Endodermal cell (in vitro differentiated cells): Measurements from ENCODE around the gene TAF4B. TPM values are rescaled to one million over a fixed set of nuclear protein-coding genes. Genes with fewer than 3 reads are reported as not detected.

Experiments
- DNase-seq: peaks from one replicate; pipeline ENCODE4 v3.0.0-alpha.2; 2017
- H3K27ac ChIP-seq: 2 replicates; pipeline ENCODE4 v1.5.1; 2013; ENCODE audit warnings: mild to moderate bottlenecking, low read depth, low read length, moderate library complexity
- H3K27me3 ChIP-seq: 2 replicates; pipeline ENCODE4 v1.6.1; 2013; ENCODE audit warnings: mild to moderate bottlenecking, low read length, moderate library complexity; ENCODE audit not compliant: insufficient read depth, control insufficient read depth, poor library complexity, severe bottlenecking
- H3K36me3 ChIP-seq: 2 replicates; pipeline ENCODE4 v1.7.0; 2013; ENCODE audit warnings: mild to moderate bottlenecking, low read length, moderate library complexity; ENCODE audit not compliant: control insufficient read depth, insufficient read depth
- H3K4me1 ChIP-seq: one replicate; pipeline ENCODE4 v1.7.0; 2013; ENCODE audit warnings: low read length; ENCODE audit not compliant: control insufficient read depth, insufficient read depth
- H3K4me3 ChIP-seq: 2 replicates; pipeline ENCODE4 v1.5.1; 2013; ENCODE audit warnings: mild to moderate bottlenecking, low read length, moderate library complexity
- H3K9ac ChIP-seq: 2 replicates; pipeline ENCODE4 v1.6.1; 2013; ENCODE audit warnings: mild to moderate bottlenecking, low read length, moderate library complexity; ENCODE audit not compliant: poor library complexity, severe bottlenecking; ENCODE audit errors: extremely low read depth
- H3K9me3 ChIP-seq: 2 replicates; pipeline ENCODE4 v1.6.1; 2013; ENCODE audit warnings: mild to moderate bottlenecking, low read length, moderate library complexity; ENCODE audit not compliant: control insufficient read depth
- H3K27ac Mint-ChIP-seq: 2 replicates; pipeline ENCODE4 v1.8.0; 2020; ENCODE audit warnings: mixed read lengths
- H3K27me3 Mint-ChIP-seq: 2 replicates; pipeline ENCODE4 v1.8.0; 2021; ENCODE audit warnings: mild to moderate bottlenecking, mixed read lengths; ENCODE audit not compliant: insufficient read depth
- H3K36me3 Mint-ChIP-seq: 2 replicates; pipeline ENCODE4 v1.8.0; 2020; ENCODE audit warnings: low read depth, mixed read lengths
- H3K4me1 Mint-ChIP-seq: 2 replicates; pipeline ENCODE4 v1.8.0; 2020; ENCODE audit warnings: mixed read lengths
- H3K4me3 Mint-ChIP-seq: 2 replicates; pipeline ENCODE4 v1.8.0; 2020; ENCODE audit warnings: mild to moderate bottlenecking, moderate library complexity, mixed read lengths
- H3K9me3 Mint-ChIP-seq: 2 replicates; pipeline ENCODE4 v1.8.0; 2020; ENCODE audit warnings: mild to moderate bottlenecking, mixed read lengths
- CTCF ChIP-seq: fragments of 200-600 bp; sonication (generic); conservative IDR thresholded peaks from 2 replicates; pipeline ENCODE4 v1.5.0; 2021; ENCODE audit warnings: antibody characterized with exemption, mild to moderate bottlenecking
- WGBS, 2 experiments: methylation state at CpG; one replicate each; pipeline versions ENCODE4 v1.1.5 to v1.1.7; 2013; ENCODE audit warnings: missing lambda C conversion rate in 2 of 2, mixed read lengths in 1 of 2; ENCODE audit not compliant: insufficient coverage in 1 of 2, insufficient read length in 1 of 2; 5-methylcytosine and 5-hydroxymethylcytosine counted together
- total RNA-seq, 2 donors: library from RNA; stranded (reverse); fragmentation: NEBNext Ultra II Directional in 1 of 2; extraction: Animal tissue kit (Norgen Biotek cat#: 25700) in 1 of 2; gene quantifications; 2 replicates in 1 of 2; 3 replicates in 1 of 2; pipeline ENCODE4 v1.2.1, GENCODE V29; 2021

Gene TAF4B
- total RNA-seq, 2 donors from 2014 or later: 6.9 to 7.7 TPM

DNA sequence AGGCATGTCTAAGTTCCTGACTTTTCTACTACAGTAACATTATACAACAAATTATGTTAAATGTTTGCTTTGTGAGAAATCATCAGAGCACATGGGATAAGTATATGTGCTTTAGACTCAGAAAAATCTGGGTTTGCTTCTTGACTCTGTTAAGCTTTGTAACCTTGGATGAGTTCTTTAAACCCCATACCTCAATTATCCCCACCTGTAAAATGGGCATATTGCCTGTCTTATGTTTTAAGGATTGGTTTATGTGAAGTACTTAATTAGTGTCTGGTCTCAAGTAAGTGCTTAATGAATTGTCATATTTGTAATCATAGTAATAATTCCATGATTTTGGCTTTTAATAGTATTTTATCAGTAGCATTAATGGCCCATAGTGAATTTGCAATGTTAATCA, 135.8 kb downstream of the TAF4B start:
- TF ChIP-seq CTCF: no peak
- Mint-ChIP-seq H3K4me3 (no peak overlapping the region), H3K27me3 (no peaks in the 10 kb centered on the region)

GRCh38 chr18:26367425-26367824, 141.2 kb downstream of the TAF4B start:
- H3K4me3 Mint-ChIP-seq: no peak overlapping the region
- no peaks in the 10 kb centered on the region for H3K4me1 ChIP-seq
- 89 to 100% methylated on average over 1 of the region's 1 CpG for WGBS, 2 experiments

More for the DNA sequence above, 135.8 kb downstream of the TAF4B start:
- no peaks in the 10 kb centered on the region for H3K4me1 Mint-ChIP-seq
- peaks cover 4% of the 10 kb centered on the region for H3K36me3 ChIP-seq
- H3K27ac Mint-ChIP-seq: no peak overlapping the region
- no peaks in the 10 kb centered on the region for H3K27me3 ChIP-seq
- H3K36me3 Mint-ChIP-seq: peaks cover 13% of the 10 kb centered on the region
- no peak overlapping the region for H3K4me3 ChIP-seq
- H3K27ac ChIP-seq: no peak overlapping the region
- no peaks in the 10 kb centered on the region for H3K9me3 Mint-ChIP-seq
- no peak overlapping the region for H3K9ac ChIP-seq
- DNase-seq: no peak
- no peaks in the 10 kb centered on the region for H3K9me3 ChIP-seq
- no peaks in the 10 kb centered on the region for H3K4me1 ChIP-seq

DNA sequence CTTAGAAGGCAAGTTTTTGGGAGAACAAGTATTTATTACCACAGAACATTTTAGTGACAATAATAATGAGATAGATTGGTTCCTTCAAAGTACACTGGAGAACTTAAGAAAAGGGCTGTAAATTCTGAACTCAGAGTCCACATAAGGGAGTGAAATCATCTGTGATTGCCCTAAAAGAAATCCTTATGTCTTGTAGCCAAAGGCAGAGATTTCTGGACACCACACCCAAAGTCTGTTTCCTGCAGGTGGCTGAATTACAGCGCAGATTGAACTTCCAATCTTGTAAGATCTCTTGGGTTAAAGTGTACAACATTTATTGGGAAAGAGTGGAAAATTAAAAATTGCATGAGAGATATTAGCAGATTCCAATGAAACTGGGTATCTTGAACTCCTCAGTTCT, 143.8 kb downstream of the TAF4B start:
- Histone ChIP-seq H3K4me3 (no peak overlapping the region), H3K27ac (no peak overlapping the region), H3K36me3 (no peaks in the 10 kb centered on the region), H3K4me1 (no peaks in the 10 kb centered on the region), H3K9ac (no peak overlapping the region), H3K27me3 (no peaks in the 10 kb centered on the region), H3K9me3 (no peaks in the 10 kb centered on the region)
- Mint-ChIP-seq H3K4me1 (no peaks in the 10 kb centered on the region), H3K27ac (no peak overlapping the region), H3K4me3 (no peak overlapping the region), H3K36me3 (peaks cover 12% of the 10 kb centered on the region), H3K27me3 (no peaks in the 10 kb centered on the region), H3K9me3 (no peaks in the 10 kb centered on the region)
- DNase-seq: no peak
- 50 to 58% methylated on average over 1 of the region's 1 CpG for WGBS, 2 experiments
- TF ChIP-seq CTCF: no peak

More at GRCh38 chr18:26367425-26367824, 141.2 kb downstream of the TAF4B start:
- Histone ChIP-seq H3K27ac (no peak overlapping the region), H3K9me3 (no peaks in the 10 kb centered on the region), H3K36me3 (no peaks in the 10 kb centered on the region), H3K27me3 (no peaks in the 10 kb centered on the region), H3K9ac (no peak overlapping the region), H3K4me3 (no peak overlapping the region)
- H3K27me3 Mint-ChIP-seq: no peaks in the 10 kb centered on the region
- H3K27ac Mint-ChIP-seq: no peak overlapping the region
- no peak for TF ChIP-seq CTCF
- H3K4me1 Mint-ChIP-seq: no peaks in the 10 kb centered on the region
- H3K36me3 Mint-ChIP-seq: peaks cover 11% of the 10 kb centered on the region
- no peaks in the 10 kb centered on the region for H3K9me3 Mint-ChIP-seq
- no peak for DNase-seq
